Upper lobe of right lung (tissue), 1 donor: ENCODE data around the gene DUS1L. TPM values are rescaled to one million over a fixed set of nuclear protein-coding genes. Genes with fewer than 3 reads are reported as not detected.
A peak's percentile ranks its signal among the peaks of the same experiment; 100 is the strongest.

ENCODE experiments used
- ATAC-seq: fragments of 200-7000 bp; cut with Tn5 transposase; one replicate; pipeline ENCODE4 v1.9.1; 2020; ENCODE audit warnings: mild to moderate bottlenecking, moderate library complexity
- DNase-seq: peaks from one replicate; pipeline ENCODE4 v3.0.0-alpha.2; 2020
- H3K27ac ChIP-seq: fragments of 200-600 bp; one replicate; pipeline ENCODE4 v1.8.0; 2022
- H3K27me3 ChIP-seq: fragments of 200-600 bp; one replicate; pipeline ENCODE4 v1.8.0; 2022; ENCODE audit warnings: mild to moderate bottlenecking
- H3K36me3 ChIP-seq: fragments of 200-600 bp; one replicate; pipeline ENCODE4 v1.8.0; 2022
- H3K4me1 ChIP-seq: fragments of 200-600 bp; one replicate; pipeline ENCODE4 v1.8.0; 2022
- H3K4me3 ChIP-seq: fragments of 200-600 bp; one replicate; pipeline ENCODE4 v1.8.0; 2022; ENCODE audit warnings: mild to moderate bottlenecking
- H3K9me3 ChIP-seq: fragments of 200-600 bp; one replicate; pipeline ENCODE4 v1.8.0; 2022
- CTCF ChIP-seq: fragments of 200-600 bp; IDR thresholded peaks from one replicate; pipeline ENCODE4 v1.8.0; 2022; ENCODE audit warnings: antibody characterized with exemption
- intact Hi-C: fragments of 100-400 bp; cut with DNase I; formaldehyde crosslinking; loops from one replicate; pipeline ENCODE4 v1.11.0; 2022
- total RNA-seq: library from RNA; stranded (reverse); fragmentation: NEBNext Ultra II Directional; extraction: Animal tissue kit (Norgen Biotek cat#: 25700); gene quantifications from one replicate; pipeline ENCODE4 v1.2.1, GENCODE V29; 2021
- donor health status: DM: no; HTN: yes; CAD: no; lungs with severe emphysema.

Gene DUS1L
- total RNA-seq, 1 donor from 2014 or later: 82.4 TPM

DNA sequence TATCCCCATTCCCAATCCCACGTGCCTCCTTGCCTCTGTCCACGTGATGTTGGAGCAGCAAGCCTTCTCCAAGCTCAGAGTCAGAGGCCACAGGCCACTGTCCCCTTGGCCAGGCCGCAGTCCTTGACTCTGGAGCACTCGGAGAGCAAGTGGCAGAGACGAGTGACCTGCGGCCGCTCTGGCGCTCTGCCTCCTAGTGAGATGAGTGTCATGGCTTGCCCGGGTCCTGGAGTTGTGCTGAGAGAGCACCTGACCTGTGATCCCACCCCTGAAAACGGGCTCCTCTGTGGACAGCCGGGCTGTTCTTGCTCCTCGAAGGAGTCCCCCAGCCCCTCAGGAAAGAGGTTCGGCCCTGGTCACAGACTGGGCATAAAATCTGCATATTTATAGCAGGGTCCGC is 42.4 kb upstream of the DUS1L start:
- DNase-seq (no peak), ATAC-seq (no peak)
- Histone ChIP-seq H3K4me3 (no peak overlapping the region), H3K36me3 (no peaks in the 10 kb centered on the region), H3K9me3 (no peaks in the 10 kb centered on the region), H3K27ac (peak overlapping the region; percentile 90), H3K4me1 (peaks cover 44% of the 10 kb centered on the region), H3K27me3 (no peaks in the 10 kb centered on the region)
- intact Hi-C loops: no loop called here
- TF ChIP-seq CTCF: no peak

GRCh38 chr17:82107341-82107860 is 41.8 kb upstream of the DUS1L start:
- DNase-seq (no peak), ATAC-seq (no peak)
- Histone ChIP-seq H3K27me3 (no peaks in the 10 kb centered on the region), H3K9me3 (no peaks in the 10 kb centered on the region), H3K4me1 (peaks cover 44% of the 10 kb centered on the region), H3K4me3 (no peak overlapping the region), H3K27ac (peak overlapping the region; percentile 90), H3K36me3 (no peaks in the 10 kb centered on the region)
- intact Hi-C loops: no loop called here
- TF ChIP-seq CTCF: peak; percentile 13

GRCh38 chr17:82106688-82107305 is 41.2 kb upstream of the DUS1L start:
- ATAC-seq (peak; percentile 14), DNase-seq (peak; percentile 74)
- Histone ChIP-seq H3K4me3 (peak overlapping the region; percentile 41), H3K36me3 (no peaks in the 10 kb centered on the region), H3K9me3 (no peaks in the 10 kb centered on the region), H3K27ac (peak overlapping the region; percentile 90), H3K4me1 (peaks cover 44% of the 10 kb centered on the region), H3K27me3 (no peaks in the 10 kb centered on the region)
- TF ChIP-seq CTCF: no peak
- intact Hi-C loops: no loop called here

DNA sequence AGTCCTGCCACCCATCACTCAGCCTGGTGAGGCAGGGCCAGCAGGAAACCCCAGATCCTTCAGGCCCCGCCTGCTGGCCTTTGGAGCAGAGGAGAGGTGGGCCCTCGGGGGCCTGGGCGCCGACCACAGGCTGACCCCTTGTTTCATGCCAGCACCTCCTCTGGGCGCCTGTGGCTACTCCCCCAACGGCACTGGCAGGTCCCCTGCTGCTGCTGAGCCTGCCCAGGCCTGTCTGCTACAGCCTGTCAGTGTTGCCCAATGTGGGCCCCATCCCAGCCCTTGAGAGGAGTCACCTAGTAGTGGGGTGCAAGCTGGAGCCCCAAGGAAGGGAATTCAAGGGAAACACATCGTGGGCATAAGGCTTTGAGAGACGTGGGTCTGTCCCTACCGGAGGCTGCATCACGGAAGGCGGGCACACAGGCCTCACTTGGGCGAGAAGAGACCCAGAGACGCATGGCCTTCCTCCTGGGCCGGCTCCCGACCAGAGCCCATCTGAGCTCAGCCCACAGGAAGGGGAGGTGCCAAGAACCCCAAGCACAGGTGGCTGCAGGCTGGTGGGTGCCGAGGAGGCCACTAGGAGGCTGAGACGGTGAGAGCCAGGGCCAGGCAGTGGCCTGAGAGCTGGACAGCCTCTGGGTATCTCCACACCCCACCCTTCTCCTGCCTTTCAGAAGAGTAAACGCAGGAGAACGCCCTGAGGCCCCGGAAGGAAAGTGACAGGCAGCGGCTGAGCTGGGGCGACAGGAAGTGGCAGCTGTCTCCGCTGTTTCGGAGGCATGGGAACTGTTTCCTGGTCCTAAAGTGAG is 40.5 kb upstream of the DUS1L start:
- Histone ChIP-seq H3K27ac (peak overlapping the region; percentile 90), H3K9me3 (no peaks in the 10 kb centered on the region), H3K27me3 (no peaks in the 10 kb centered on the region), H3K4me3 (peak overlapping the region; percentile 41), H3K4me1 (peaks cover 44% of the 10 kb centered on the region), H3K36me3 (no peaks in the 10 kb centered on the region)
- intact Hi-C loops: no loop called here
- DNase-seq: peak; percentile 91
- ATAC-seq: peak; percentile 88
- peak; percentile 49 for TF ChIP-seq CTCF

GRCh38 chr17:82105417-82105881 is 39.8 kb upstream of the DUS1L start:
- ATAC-seq: no peak
- no peak for DNase-seq
- peaks cover 44% of the 10 kb centered on the region for H3K4me1 ChIP-seq
- no peaks in the 10 kb centered on the region for H3K27me3 ChIP-seq
- peak overlapping the region; percentile 41 for H3K4me3 ChIP-seq
- no peaks in the 10 kb centered on the region for H3K9me3 ChIP-seq
- TF ChIP-seq CTCF: no peak
- no peaks in the 10 kb centered on the region for H3K36me3 ChIP-seq
- intact Hi-C loops: no loop called here
- peak overlapping the region; percentile 90 for H3K27ac ChIP-seq
